OCI-LY3 (cell line): ENCODE results near the gene DDAH2.

Experiments
- CTCF ChIP-seq: fragments of 200-600, 300-600 bp; sonication (generic); IDR thresholded peaks from 2 replicates; pipeline ENCODE4 v1.5.1; 2014; ENCODE audit warnings: antibody characterized with exemption, low read length, low read depth
- EZH2phosphoT487 ChIP-seq: fragments of 200-600 bp; shearing (Covaris generic); IDR thresholded peaks from 2 replicates; pipeline ENCODE4 v1.6.1; 2018; ENCODE audit warnings: antibody characterized with exemption, mixed run types, low read depth

DNA sequence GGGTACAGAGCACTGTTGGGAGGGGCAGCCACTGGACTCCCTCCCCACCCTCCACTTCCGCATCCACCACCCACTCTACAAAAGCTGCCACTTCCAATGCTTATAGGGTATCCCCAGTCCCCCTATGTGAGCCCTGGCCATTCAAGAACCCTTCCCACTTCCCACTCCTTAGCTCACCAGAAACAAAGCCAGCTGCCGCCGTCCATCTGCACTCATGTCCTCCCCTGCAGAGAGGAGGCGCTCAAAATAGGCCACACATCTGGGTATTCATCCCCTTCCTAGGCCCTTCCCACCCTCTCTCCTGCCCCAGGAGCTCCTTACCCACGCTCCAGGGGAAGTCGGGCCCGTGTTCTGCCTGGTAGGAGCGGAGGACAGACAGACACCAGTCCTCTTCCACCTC is 41.8 kb downstream of the DDAH2 start:
- TF ChIP-seq CTCF (no peak), EZH2phosphoT487 (no peak)
